Astrocyte of the cerebellum (primary cell): ENCODE measurements around the gene PALLD.

Experiments
- DNase-seq: peaks from one replicate; pipeline ENCODE4 v3.0.0-alpha.2; 2011; ENCODE audit warnings: low read depth
- H3K4me3 ChIP-seq: 2 replicates; pipeline ENCODE4 v1.5.1; 2011; ENCODE audit warnings: mild to moderate bottlenecking, low read depth, low read length, moderate library complexity
- CTCF ChIP-seq: IDR thresholded peaks from 2 replicates; pipeline ENCODE4 v1.5.1; 2012; ENCODE audit warnings: low read length, low read depth, moderate library complexity, mild to moderate bottlenecking; ENCODE audit errors: missing control alignments
- in situ Hi-C: cut with HindIII; loops from 2 replicates; pipeline ENCODE4 v1.10.0; 2017; ENCODE audit warnings: low sequenced_read_pairs

Gene PALLD

GRCh38 chr4:168794092-168794707 is 297.3 kb downstream of the PALLD start:
- H3K4me3 ChIP-seq = no peak overlapping the region
- in situ Hi-C loops = no loop called here
- DNase-seq = no peak
- TF ChIP-seq CTCF = no peak

- H3K4me3 ChIP-seq = no peak overlapping the region
- TF ChIP-seq CTCF = no peak
- in situ Hi-C loops = no loop called here
- no peak for DNase-seq
Observed at GRCh38 chr4:168794881-168795280, 298.0 kb downstream of the PALLD start.

- no peak overlapping the region for H3K4me3 ChIP-seq
- in situ Hi-C loops = no loop called here
- DNase-seq = no peak
- no peak for TF ChIP-seq CTCF
Observed at GRCh38 chr4:168795346-168795745, 298.5 kb downstream of the PALLD start.

GRCh38 chr4:168796362-168797106 is 299.7 kb downstream of the PALLD start:
- in situ Hi-C loops = no loop called here
- no peak overlapping the region for H3K4me3 ChIP-seq
- no peak for TF ChIP-seq CTCF
- peak; percentile 79 for DNase-seq

GRCh38 chr4:168797194-168797593 is 300.3 kb downstream of the PALLD start:
- no peak for TF ChIP-seq CTCF
- DNase-seq = peak; percentile 76
- in situ Hi-C loops = no loop called here
- H3K4me3 ChIP-seq = no peak overlapping the region

- in situ Hi-C loops = no loop called here
- no peak for DNase-seq
- no peak overlapping the region for H3K4me3 ChIP-seq
- no peak for TF ChIP-seq CTCF
Observed at GRCh38 chr4:168797738-168798375, 301.0 kb downstream of the PALLD start.
